D341Med (cell line): Measurements from ENCODE around the gene MYO7A.

Experiments used
- DNase-seq: peaks from one replicate; pipeline ENCODE4 v3.0.0; 2012; ENCODE audit warnings: low spot score

MYO7A gene

GRCh38 chr11:77127920-77128691 is at the start of gene MYO7A:
Gene MYO7A (plus strand): TSS chr11:77128246. CDS start chr11:77130635, 2,389 bp downstream.
- DNase-seq, result no peak

GRCh38 chr11:77079666-77080065 is 48.4 kb upstream of the MYO7A start:
- no peak for DNase-seq

- DNase-seq, result no peak
These were observed 47.3 kb upstream of the MYO7A start for GRCh38 chr11:77080643-77081210.

- DNase-seq, result peak; percentile 75
These were observed 46.6 kb upstream of the MYO7A start for GRCh38 chr11:77081381-77081851.

- DNase-seq, result peak; percentile 58
These were observed 45.8 kb upstream of the MYO7A start for GRCh38 chr11:77081976-77082836.

- no peak for DNase-seq
These were observed 45.0 kb upstream of the MYO7A start for GRCh38 chr11:77082838-77083565.

- DNase-seq, result no peak
These were observed 44.3 kb upstream of the MYO7A start for GRCh38 chr11:77083566-77084245.

- DNase-seq, result no peak
These were observed 43.4 kb upstream of the MYO7A start for GRCh38 chr11:77084581-77085191.

- DNase-seq, result no peak
These were observed 42.4 kb upstream of the MYO7A start for GRCh38 chr11:77085652-77086051.

GRCh38 chr11:77086521-77087472 is 41.2 kb upstream of the MYO7A start:
- DNase-seq, result no peak

GRCh38 chr11:77087723-77088225 is 40.3 kb upstream of the MYO7A start:
- DNase-seq, result no peak

- no peak for DNase-seq
These were observed 39.6 kb upstream of the MYO7A start for GRCh38 chr11:77088236-77089003.

- no peak for DNase-seq
These were observed 39.0 kb upstream of the MYO7A start for GRCh38 chr11:77089004-77089545.

- DNase-seq, result no peak
These were observed 38.0 kb upstream of the MYO7A start for GRCh38 chr11:77090046-77090372.

- DNase-seq, result no peak
These were observed 37.5 kb upstream of the MYO7A start for GRCh38 chr11:77090373-77091111.

GRCh38 chr11:77091146-77091940 is 36.7 kb upstream of the MYO7A start:
- peak; percentile 89 for DNase-seq

GRCh38 chr11:77092382-77092781 is 35.7 kb upstream of the MYO7A start:
- DNase-seq, result no peak
